ENCODE results near the gene COL21A1.

The COL21A1 gene

DNA sequence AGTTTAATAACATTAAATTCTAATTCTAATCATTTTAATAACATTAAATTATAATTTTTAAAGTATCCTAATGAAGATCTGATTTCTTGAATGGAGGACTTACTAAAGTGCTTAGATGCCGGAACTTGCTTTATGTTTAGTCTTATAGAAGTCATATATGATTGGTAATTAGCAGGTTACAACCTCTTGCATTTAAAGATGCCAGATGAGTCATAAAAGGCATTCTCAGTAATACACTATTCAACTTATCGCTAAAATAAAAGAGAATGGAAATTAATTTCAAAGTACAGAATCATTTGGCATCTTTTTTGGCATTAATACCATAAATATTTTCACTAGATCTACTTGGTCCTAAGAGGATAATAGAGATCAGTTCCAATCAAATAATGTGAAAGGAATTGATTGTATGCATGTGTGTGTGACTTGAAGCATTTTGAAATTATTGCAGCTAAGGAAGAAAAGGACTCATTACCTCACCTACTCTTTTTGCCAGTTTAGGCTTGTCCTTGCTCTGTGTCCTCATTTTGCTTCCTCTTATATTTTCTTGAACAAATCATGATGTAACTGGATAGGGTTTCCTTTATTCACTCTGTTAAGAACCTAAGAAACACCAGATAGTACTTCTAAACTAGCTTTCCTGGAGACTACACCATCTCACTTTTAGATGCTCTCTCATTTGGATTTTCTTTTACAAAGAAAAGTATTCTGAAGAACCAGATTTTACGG is 2.7 kb downstream of the COL21A1 start:
- no peak for DNase-seq

DNA sequence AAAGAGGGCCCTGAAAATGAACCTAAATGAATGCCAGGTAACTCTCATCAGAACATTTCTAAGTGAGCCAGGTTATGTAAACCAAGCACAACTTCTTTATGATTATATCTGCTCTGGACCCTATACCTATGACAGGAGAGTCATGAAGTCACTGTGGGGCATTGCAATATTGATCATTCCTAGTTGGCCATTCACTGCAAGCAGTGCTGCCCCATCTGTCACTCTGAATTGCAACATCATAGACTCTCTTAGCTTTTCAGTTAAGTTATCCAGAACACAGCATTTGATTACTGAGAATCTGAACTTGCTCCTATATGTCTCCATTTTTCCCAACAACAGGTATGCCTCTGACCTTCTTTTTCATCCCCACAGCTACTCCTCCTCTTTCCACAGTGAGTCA is 3.3 kb downstream of the COL21A1 start:
- no peak for DNase-seq

- no peak for DNase-seq
These were observed 3.8 kb downstream of the COL21A1 start for GRCh38 chr6:56243518-56244070.

- no peak for DNase-seq
These were observed 5.0 kb downstream of the COL21A1 start for GRCh38 chr6:56242346-56242745.

DNA sequence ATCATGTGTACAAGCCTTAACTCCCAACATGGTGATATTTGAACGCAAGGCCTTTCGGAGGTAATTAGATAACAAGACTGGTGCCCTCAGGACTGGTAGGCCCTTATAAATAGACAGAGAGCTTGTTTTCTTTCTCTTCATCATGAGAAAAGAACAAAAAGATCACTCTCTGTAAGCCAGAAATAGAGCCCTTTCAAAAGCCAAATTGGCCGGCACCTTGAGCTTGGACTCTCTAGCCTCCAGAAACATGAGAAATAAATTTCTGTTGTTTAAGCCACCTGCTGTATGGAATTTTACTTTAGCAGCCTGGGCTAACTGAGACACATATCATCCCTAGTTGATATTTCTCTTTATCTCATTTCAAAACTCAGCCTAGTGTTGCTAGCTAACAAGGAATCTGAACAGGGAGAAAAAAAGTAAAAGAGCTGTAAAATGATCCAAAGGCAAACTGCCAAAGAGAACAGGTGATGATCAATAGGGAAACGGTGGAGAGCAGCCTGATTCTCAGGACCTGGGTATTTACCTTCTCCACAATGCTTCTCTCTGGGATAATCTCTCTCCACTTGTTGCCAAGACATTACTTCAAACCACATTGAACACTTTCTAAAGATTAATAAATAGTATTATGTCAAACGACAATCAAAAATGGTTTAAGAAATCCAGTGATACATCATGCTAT is 6.1 kb downstream of the COL21A1 start:
- DNase-seq: no peak

DNA sequence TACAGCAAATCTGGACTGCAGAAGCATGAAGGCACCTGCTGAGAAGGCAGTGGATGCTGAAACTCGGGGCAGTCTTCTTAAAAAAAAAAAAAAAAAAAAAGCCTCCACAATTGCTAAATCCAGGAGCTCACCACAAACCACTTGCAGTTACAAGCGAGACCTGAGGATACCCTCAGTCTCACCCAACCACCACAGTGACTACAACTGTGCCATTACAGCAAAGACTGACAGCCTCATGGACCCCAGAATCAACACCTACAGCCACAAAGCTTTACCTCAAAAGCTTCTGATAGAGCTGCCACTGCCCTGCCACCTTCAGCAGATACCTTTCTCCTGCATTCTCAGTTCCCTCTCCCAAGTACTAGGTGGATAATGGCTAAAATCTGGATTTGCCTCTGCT is 9.0 kb downstream of the COL21A1 start:
- no peak for DNase-seq

- DNase-seq: no peak
These were observed 12.1 kb downstream of the COL21A1 start for GRCh38 chr6:56235245-56235644.

- no peak for DNase-seq
These were observed 14.9 kb downstream of the COL21A1 start for GRCh38 chr6:56232436-56232835.

GRCh38 chr6:56231827-56232226 is 15.6 kb downstream of the COL21A1 start:
- DNase-seq: no peak

- DNase-seq: no peak
These were observed 16.3 kb downstream of the COL21A1 start for GRCh38 chr6:56230976-56231566.

DNA sequence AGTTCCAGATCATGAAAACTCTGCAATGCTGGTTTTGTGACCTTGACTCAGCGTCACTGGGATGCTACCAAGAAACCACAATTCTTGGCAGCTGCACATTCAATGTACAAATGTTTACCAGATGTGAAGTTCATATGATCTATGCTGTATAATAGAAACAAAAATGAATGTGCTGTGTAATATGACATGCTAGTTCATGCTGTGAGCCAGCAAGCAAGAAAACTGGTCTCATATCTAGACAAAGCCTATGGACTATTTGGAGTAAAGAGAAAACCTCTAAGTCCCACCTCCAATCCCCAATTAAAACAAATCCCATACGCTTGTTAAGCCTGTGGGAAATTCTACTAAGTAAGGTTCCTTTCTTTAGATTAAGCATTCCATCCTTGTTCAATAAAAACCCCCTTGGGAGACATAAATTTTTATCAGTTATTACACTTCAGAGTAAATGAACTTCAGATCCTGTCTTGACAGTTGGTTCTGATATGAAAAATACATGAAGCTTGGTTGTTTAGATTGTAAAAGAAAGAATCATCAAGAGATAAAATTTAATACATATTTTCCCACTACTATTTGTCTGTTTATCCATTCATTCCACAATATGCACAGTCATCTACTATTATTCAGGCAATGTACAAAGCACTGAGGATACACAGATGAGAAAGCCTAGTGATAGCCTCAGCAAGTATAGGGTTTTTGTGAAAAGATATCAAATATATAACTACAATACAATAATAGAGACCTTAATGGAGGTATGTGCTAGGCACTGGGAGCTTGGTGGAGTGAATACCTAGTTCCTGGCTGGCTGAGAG is 20.1 kb downstream of the COL21A1 start:
- DNase-seq: no peak

DNA sequence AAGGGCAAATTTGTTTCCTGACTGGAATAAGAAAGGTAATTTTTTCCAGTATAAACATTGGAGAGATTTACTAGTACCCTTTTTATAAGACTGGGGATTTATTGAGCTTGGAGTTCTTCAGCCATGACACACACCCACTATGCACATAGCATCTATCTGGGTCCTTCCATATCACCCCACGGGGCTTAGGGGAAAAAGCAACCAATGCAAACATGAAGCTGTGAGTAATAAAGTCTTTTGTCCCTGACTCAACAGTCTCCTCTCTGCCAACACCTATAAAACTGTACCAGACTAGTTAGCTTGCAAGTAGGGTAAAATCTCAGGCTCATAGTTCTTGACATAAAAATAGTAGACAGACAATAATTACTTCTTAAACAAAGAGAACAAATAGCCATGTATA is 23.4 kb downstream of the COL21A1 start:
- DNase-seq: no peak

DNA sequence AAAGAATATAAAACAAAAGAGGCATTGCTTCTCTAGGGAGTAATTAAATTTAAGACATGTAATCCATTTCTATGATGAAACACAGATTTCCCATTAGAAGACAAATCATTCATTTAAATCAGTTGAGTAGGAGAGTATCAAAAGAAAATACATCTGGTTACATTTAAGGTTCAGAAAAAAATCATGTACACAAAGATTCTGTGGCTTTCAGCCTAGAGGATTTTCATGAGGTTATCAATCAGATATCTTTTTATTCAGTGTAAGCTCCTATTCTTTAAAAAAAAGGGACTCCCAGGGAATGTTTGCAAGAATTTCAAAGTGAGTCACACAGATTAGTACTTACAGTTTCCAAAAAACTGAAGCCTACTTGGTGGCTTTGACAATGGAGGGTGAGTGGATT is 24.9 kb downstream of the COL21A1 start:
- no peak for DNase-seq

DNA sequence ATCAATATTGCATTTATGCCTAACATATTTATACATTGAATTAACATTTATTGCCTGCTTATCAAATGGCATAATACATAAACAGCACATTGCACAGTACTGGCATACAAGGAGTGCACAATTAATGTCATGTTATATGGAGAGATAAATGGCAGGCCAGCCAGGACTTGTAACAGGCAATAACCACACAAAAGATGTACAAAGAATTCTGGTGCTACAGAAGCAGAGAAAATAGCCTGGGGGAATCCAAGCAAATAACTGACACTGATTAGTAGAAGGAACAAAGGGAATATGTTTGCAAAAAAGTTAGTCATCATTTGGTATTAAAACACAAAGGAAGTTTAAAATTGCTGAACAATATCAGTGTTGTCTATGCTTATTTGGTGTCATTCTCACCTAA is 27.3 kb downstream of the COL21A1 start:
- DNase-seq: no peak

DNA sequence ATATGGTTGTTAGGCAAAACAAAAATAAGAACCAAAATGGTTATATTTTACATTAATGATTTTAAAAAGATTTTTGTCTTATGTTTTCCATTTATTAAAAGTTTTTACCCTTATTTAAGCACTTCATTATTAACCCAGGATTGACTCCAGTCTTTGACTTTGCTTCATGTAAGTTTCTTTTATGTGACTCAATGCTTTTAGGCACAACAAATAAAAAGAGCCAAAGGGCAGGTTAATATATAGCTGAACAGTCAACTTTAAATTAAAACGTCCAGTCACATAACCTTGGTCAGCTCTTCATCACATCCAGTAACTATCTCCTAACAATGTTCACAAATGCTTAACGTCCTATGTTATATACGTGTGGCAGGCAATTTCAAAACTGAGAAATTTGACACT is 32.7 kb downstream of the COL21A1 start:
- DNase-seq: no peak

GRCh38 chr6:56214041-56214702 is 33.2 kb downstream of the COL21A1 start:
- DNase-seq: no peak

DNA sequence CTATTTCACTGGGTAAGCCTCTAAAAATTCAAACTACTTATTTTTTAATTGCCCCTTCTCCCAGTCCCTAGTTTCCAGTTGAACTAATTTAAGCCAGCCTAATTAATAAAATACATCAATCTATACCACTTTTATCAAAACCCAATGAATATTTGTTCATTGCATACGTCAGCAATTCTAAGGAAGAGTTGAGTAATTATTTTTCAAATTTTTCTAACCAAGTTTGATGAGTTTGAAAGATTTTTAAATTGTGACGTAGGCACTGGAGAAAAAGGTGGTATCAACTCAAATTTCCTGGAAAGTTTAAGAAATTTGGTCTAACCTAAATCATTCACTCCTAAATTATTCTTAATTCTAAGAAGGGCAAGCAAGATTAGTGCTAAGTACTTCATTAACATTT is 35.7 kb downstream of the COL21A1 start:
- DNase-seq: no peak

DNA sequence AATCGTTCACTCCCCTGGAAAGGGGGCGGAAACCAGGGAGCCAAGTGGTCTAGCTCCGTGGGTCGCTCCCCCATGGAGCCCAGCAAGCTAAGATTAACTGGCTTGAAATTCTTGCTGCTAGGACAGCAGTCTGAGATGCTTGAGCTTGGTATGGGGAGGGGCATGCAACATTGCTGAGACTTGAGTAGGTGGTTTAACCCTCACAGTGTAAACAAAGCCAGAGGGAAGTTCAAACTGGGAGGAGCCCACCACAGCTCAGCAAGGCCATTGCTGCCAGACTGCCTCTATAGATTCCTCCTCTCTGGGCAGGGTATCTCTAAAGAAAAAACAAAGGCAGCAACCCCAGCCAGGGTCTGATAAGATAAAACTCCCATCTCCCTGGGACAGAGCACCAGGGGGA is 43.2 kb downstream of the COL21A1 start:
- DNase-seq: no peak

DNA sequence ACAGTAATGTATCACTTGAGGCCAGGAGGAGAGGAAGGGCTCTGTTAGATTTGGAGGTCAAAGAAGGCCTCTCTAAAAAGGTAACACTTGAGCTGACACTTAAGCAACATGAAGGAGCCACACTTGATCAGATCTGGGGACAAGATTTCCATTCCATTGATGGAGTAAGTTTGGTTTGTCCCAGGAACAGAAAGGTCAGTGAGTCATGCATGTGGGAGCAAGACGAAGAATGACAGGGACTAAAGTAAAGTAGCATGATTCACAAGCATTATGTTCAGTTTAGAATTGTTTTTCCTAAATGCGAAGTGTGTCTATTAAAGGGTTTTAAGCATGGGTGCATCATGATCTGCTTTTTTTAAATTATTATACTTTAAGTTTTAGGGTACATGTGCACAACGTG is 47.4 kb downstream of the COL21A1 start:
- no peak for DNase-seq

- no peak for DNase-seq
These were observed 53.5 kb downstream of the COL21A1 start for GRCh38 chr6:56193846-56194245.

DNA sequence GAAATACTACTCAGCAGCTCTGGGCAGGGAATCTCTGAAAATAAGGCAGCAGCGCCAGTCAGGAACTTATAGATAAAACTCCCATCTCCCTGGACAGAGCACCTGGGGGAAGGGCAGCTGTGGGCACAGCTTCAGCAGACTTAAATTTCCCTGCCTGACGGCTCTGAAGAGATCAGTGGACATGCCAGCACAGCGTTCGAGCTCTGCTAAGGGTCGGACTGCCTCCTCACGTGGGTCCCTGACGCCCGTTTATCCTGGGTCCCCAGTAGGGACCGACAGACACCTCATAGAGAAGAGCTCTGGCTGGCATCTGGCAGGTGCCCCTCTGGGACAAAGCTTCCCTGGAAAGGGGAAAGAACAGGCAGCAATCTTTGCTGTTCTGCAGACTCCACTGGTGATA is 59.0 kb downstream of the COL21A1 start:
- DNase-seq: no peak

DNA sequence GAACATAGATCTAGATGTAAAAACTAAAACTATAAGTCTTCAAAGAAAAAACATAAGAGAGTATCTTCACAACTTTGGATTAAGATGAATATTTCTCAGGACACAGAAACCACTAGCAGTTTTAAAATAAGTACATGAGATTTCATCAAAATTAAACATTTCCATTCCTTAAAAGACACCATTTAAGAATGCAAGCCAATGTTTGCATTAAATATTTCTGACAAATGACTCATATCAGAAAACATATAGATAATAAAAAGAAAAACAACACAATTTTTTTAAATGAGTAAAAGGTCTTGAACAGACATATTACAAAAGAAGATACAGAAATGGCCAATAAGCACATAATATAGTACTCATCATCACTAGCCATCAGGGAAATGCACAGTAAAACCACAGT is 59.7 kb downstream of the COL21A1 start:
- no peak for DNase-seq

DNA sequence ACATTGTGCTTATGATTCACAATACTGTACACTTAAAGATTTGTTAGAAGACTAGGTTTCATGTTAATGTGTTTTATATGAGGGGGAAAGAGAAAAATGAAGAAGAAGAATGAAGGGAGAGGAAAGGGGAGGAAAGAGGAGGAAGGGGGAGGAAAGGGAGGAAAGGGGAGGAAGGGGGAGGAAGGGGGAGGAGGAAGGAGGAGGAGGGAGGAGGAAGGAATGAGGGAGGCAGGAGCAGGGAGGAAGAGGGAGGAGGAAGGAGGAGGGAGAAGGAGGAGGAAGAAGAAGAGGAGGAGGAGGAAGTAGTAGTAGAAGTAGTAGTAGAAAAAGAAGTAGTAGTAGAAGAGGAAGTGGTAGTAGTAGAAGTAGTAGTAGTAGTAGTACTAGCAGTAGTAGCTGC is 70.6 kb downstream of the COL21A1 start:
- no peak for DNase-seq

Data from NCI-H187 treated with DMSO at 0.1 percent for 48 hours (cell line).